AG09319 (cell line): Measurements from ENCODE around the gene E2F2.

Source experiments
- DNase-seq: peaks from one replicate; pipeline ENCODE4 v3.0.0-alpha.2; 2010; ENCODE audit warnings: low read depth; ENCODE audit errors: extremely low read depth
- CTCF ChIP-seq: IDR thresholded peaks from 2 replicates; pipeline ENCODE4 v1.5.1; 2011; ENCODE audit warnings: low read depth, mild to moderate bottlenecking, inconsistent platforms, low read length, moderate library complexity

E2F2 gene

GRCh38 chr1:23524716-23525401 is 6.2 kb downstream of the E2F2 start:
- DNase-seq, result no peak
- TF ChIP-seq CTCF, result no peak

GRCh38 chr1:23524163-23524562 is 6.9 kb downstream of the E2F2 start:
- no peak for TF ChIP-seq CTCF
- no peak for DNase-seq

- no peak for DNase-seq
- TF ChIP-seq CTCF, result no peak
Measured at GRCh38 chr1:23522244-23522982, 8.6 kb downstream of the E2F2 start.

- no peak for TF ChIP-seq CTCF
- no peak for DNase-seq
Measured at GRCh38 chr1:23521588-23521987, 9.4 kb downstream of the E2F2 start.

- DNase-seq, result no peak
- no peak for TF ChIP-seq CTCF
Measured at GRCh38 chr1:23517581-23517980, 13.5 kb downstream of the E2F2 start.

- no peak for DNase-seq
- no peak for TF ChIP-seq CTCF
Measured at GRCh38 chr1:23515905-23516304, 15.1 kb downstream of the E2F2 start.

- DNase-seq, result no peak
- TF ChIP-seq CTCF, result no peak
Measured at GRCh38 chr1:23514111-23514679, 16.8 kb downstream of the E2F2 start.
